NB4 (cell line): ENCODE measurements around the gene ATP6V0C.

Experiments
- DNase-seq: peaks from one replicate; pipeline ENCODE4 v3.0.0; 2010; ENCODE audit warnings: low read depth
- H3K4me3 ChIP-seq: one replicate; pipeline ENCODE4 v1.5.1; 2011; ENCODE audit warnings: mild to moderate bottlenecking, low read depth, low read length, moderate library complexity
- CTCF ChIP-seq: IDR thresholded peaks from one replicate; pipeline ENCODE4 v1.5.1; 2012; ENCODE audit warnings: low read depth, low read length
- MAX ChIP-seq: IDR thresholded peaks from 2 replicates; pipeline ENCODE4 v1.6.1; 2011; ENCODE audit warnings: low read depth, low read length
- MYC ChIP-seq: IDR thresholded peaks from 2 replicates; pipeline ENCODE4 v1.6.1; 2011; ENCODE audit warnings: low read depth, low read length
- POLR2A ChIP-seq: IDR thresholded peaks from 2 replicates; pipeline ENCODE4 v1.6.1; 2011; ENCODE audit warnings: mild to moderate bottlenecking; ENCODE audit not compliant: insufficient read length; ENCODE audit errors: extremely low read depth

ATP6V0C gene

GRCh38 chr16:2471016-2471652, 42.6 kb upstream of the ATP6V0C start, which contains the start of gene NTN3:
Gene NTN3, plus strand, starts transcription at chr16:2471297. Its CDS starts 405 bp downstream, at chr16:2471702.
- TF ChIP-seq POLR2A: peak; percentile 28
- no peak for TF ChIP-seq CTCF
- H3K4me3 ChIP-seq: peak within 1 kb of the TSS; percentile 21
- DNase-seq: peak; percentile 87

GRCh38 chr16:2471653-2472487, 41.9 kb upstream of the ATP6V0C start:
- peak; percentile 71 for DNase-seq
- TF ChIP-seq MYC: peak; percentile 74
- TF ChIP-seq MAX: peak; percentile 89
- no peak for TF ChIP-seq CTCF
- TF ChIP-seq POLR2A: peak; percentile 12
- no peak overlapping the region for H3K4me3 ChIP-seq

- H3K4me3 ChIP-seq: no peak overlapping the region
- no peak for DNase-seq
- TF ChIP-seq MYC (no peak), CTCF (no peak), MAX (no peak), POLR2A (no peak)
Measured at GRCh38 chr16:2472488-2472864, 41.3 kb upstream of the ATP6V0C start.

GRCh38 chr16:2472885-2473445, 40.8 kb upstream of the ATP6V0C start:
- H3K4me3 ChIP-seq: peak overlapping the region; percentile 44
- no peak for TF ChIP-seq POLR2A
- no peak for TF ChIP-seq CTCF
- no peak for TF ChIP-seq MAX
- peak; percentile 31 for DNase-seq

GRCh38 chr16:2473446-2473926, 40.3 kb upstream of the ATP6V0C start:
- DNase-seq: peak; percentile 79
- no peak for TF ChIP-seq POLR2A
- no peak for TF ChIP-seq MAX
- no peak for TF ChIP-seq MYC
- no peak for TF ChIP-seq CTCF
- peak overlapping the region; percentile 44 for H3K4me3 ChIP-seq
